GM12801 (cell line): ENCODE data around the gene CSN1S1.

Experiments used
- CTCF ChIP-seq: IDR thresholded peaks from one replicate; pipeline ENCODE4 v1.5.1; 2011; ENCODE audit warnings: control low read depth; ENCODE audit not compliant: insufficient read length; ENCODE audit errors: extremely low read depth

The CSN1S1 gene

GRCh38 chr4:69995526-69996016, 64.7 kb downstream of the CSN1S1 start, which contains the start of gene STATH:
TSS of gene STATH (plus strand) at chr4:69995966. CDS start at chr4:69998438, 2,472 bp downstream.
- TF ChIP-seq CTCF: no peak
